C4-2B (cell line): ENCODE measurements around the gene CIAO2B.

Experiments
- ZFX ChIP-seq: fragments of 450-650 bp; IDR thresholded peaks from 2 replicates; pipeline ENCODE4 v1.6.1; 2017
- TF ChIP-seq, protein P1 (sequence below): fragments of 450-650 bp; conservative IDR thresholded peaks from 2 replicates; pipeline ENCODE4 v1.5.1; 2017; ENCODE audit warnings: mild to moderate bottlenecking

DNA sequence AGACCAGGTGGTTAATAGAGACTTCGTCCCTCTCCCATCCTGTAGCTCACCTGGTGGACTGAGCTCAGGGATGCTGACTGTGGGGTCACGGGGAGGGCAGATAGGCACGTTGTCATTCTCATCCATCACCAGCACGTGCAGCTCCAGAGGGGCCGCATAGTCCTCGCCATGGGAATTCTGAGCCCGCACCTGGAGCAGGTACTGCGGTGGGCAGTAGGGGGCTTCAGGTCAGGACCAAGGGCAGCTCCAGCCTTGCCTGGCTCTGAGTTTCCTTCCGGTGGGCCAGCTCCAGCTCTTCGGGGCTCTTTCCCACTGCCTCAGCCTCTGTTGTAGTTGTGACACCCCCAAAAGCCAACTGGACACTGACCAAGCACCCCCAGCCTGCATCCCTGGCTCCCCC, 21.1 kb downstream of the CIAO2B start:
- TF ChIP-seq, protein P1, sequence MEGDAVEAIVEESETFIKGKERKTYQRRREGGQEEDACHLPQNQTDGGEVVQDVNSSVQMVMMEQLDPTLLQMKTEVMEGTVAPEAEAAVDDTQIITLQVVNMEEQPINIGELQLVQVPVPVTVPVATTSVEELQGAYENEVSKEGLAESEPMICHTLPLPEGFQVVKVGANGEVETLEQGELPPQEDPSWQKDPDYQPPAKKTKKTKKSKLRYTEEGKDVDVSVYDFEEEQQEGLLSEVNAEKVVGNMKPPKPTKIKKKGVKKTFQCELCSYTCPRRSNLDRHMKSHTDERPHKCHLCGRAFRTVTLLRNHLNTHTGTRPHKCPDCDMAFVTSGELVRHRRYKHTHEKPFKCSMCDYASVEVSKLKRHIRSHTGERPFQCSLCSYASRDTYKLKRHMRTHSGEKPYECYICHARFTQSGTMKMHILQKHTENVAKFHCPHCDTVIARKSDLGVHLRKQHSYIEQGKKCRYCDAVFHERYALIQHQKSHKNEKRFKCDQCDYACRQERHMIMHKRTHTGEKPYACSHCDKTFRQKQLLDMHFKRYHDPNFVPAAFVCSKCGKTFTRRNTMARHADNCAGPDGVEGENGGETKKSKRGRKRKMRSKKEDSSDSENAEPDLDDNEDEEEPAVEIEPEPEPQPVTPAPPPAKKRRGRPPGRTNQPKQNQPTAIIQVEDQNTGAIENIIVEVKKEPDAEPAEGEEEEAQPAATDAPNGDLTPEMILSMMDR: no peak
- no peak for TF ChIP-seq ZFX
